Osteoblast (primary cell): ENCODE data around the gene LMO3. TPM values are rescaled to one million over a fixed set of nuclear protein-coding genes. Genes with fewer than 3 reads are reported as not detected.

ENCODE experiments used
- DNase-seq: peaks from one replicate; pipeline ENCODE4 v3.0.0; 2011; ENCODE audit warnings: low spot score, mixed read lengths; ENCODE audit not compliant: insufficient read length; ENCODE audit errors: missing footprints
- H2AFZ ChIP-seq: 2 replicates; pipeline ENCODE4 v1.6.0; 2011; ENCODE audit warnings: mild to moderate bottlenecking, low read length
- H3K27ac ChIP-seq: 2 replicates; pipeline ENCODE4 v1.5.1; 2011; ENCODE audit warnings: mild to moderate bottlenecking, low read depth, low read length, moderate library complexity
- H3K27me3 ChIP-seq: 2 replicates; pipeline ENCODE4 v1.6.0; 2012; ENCODE audit warnings: mild to moderate bottlenecking, control low read depth, inconsistent platforms, low read length, moderate library complexity; ENCODE audit not compliant: insufficient read depth
- H3K36me3 ChIP-seq: 2 replicates; pipeline ENCODE4 v1.5.1; 2011; ENCODE audit warnings: mild to moderate bottlenecking, low read length, control low read depth, moderate library complexity; ENCODE audit not compliant: insufficient read depth
- H3K4me1 ChIP-seq: 2 replicates; pipeline ENCODE4 v1.5.1; 2011; ENCODE audit warnings: mild to moderate bottlenecking, low read length, control low read depth, moderate library complexity; ENCODE audit not compliant: insufficient read depth
- H3K4me2 ChIP-seq: 2 replicates; pipeline ENCODE4 v1.6.0; 2011; ENCODE audit warnings: mild to moderate bottlenecking, low read length; ENCODE audit not compliant: insufficient read depth
- H3K4me3 ChIP-seq: fragments of 200-600 bp; sonication (generic); 3 replicates; pipeline ENCODE4 v1.5.1; 2012; ENCODE audit warnings: mild to moderate bottlenecking, low read length, inconsistent platforms; ENCODE audit not compliant: insufficient read depth
- H3K79me2 ChIP-seq: 2 replicates; pipeline ENCODE4 v1.6.0; 2012; ENCODE audit warnings: mild to moderate bottlenecking, low read length, control low read depth, inconsistent platforms; ENCODE audit not compliant: insufficient read depth
- H3K9me3 ChIP-seq: 2 replicates; pipeline ENCODE4 v1.5.1; 2011; ENCODE audit warnings: low read depth, low read length, control low read depth
- H4K20me1 ChIP-seq: 2 replicates; pipeline ENCODE4 v1.6.0; 2012; ENCODE audit warnings: mild to moderate bottlenecking, low read length, control low read depth; ENCODE audit not compliant: insufficient read depth
- CTCF ChIP-seq: IDR thresholded peaks from 2 replicates; pipeline ENCODE4 v1.5.1; 2011; ENCODE audit warnings: mild to moderate bottlenecking, low read depth, low read length, moderate library complexity; ENCODE audit errors: extremely low read depth
- total RNA-seq: library from RNA; depleted of rRNA; stranded (reverse); fragments of >200 nt; gene quantifications from 2 replicates; pipeline ENCODE4 v1.2.3, GENCODE V29; 2012

LMO3 gene
- total RNA-seq, 1 donor, result 3.3 TPM

- no peaks in the 10 kb centered on the region for H3K36me3 ChIP-seq
- no peaks in the 10 kb centered on the region for H3K27me3 ChIP-seq
- no peak for TF ChIP-seq CTCF
- H3K4me3 ChIP-seq, result no peak overlapping the region
- no peak for DNase-seq
- H3K4me2 ChIP-seq, result no peak overlapping the region
- H2AFZ ChIP-seq, result no peak overlapping the region
- no peaks in the 10 kb centered on the region for H3K4me1 ChIP-seq
- H4K20me1 ChIP-seq, result no peaks in the 10 kb centered on the region
- H3K27ac ChIP-seq, result no peak overlapping the region
- no peaks in the 10 kb centered on the region for H3K79me2 ChIP-seq
- peaks cover 3% of the 10 kb centered on the region for H3K9me3 ChIP-seq
Measured at GRCh38 chr12:16622338-16622737, 16.4 kb upstream of the LMO3 start.

GRCh38 chr12:16619537-16619936, 13.6 kb upstream of the LMO3 start:
- no peaks in the 10 kb centered on the region for H3K27me3 ChIP-seq
- H3K27ac ChIP-seq, result no peak overlapping the region
- no peaks in the 10 kb centered on the region for H3K4me1 ChIP-seq
- DNase-seq, result no peak
- H3K79me2 ChIP-seq, result no peaks in the 10 kb centered on the region
- H2AFZ ChIP-seq, result no peak overlapping the region
- TF ChIP-seq CTCF, result no peak
- no peaks in the 10 kb centered on the region for H4K20me1 ChIP-seq
- no peak overlapping the region for H3K4me3 ChIP-seq
- no peak overlapping the region for H3K4me2 ChIP-seq
- H3K9me3 ChIP-seq, result peaks cover 3% of the 10 kb centered on the region
- H3K36me3 ChIP-seq, result no peaks in the 10 kb centered on the region

GRCh38 chr12:16618256-16618655, 12.3 kb upstream of the LMO3 start:
- no peaks in the 10 kb centered on the region for H3K36me3 ChIP-seq
- no peaks in the 10 kb centered on the region for H4K20me1 ChIP-seq
- no peak overlapping the region for H2AFZ ChIP-seq
- no peak overlapping the region for H3K27ac ChIP-seq
- peaks cover 3% of the 10 kb centered on the region for H3K9me3 ChIP-seq
- no peaks in the 10 kb centered on the region for H3K27me3 ChIP-seq
- no peaks in the 10 kb centered on the region for H3K4me1 ChIP-seq
- no peak overlapping the region for H3K4me3 ChIP-seq
- TF ChIP-seq CTCF, result no peak
- no peak for DNase-seq
- no peaks in the 10 kb centered on the region for H3K79me2 ChIP-seq
- no peak overlapping the region for H3K4me2 ChIP-seq

- no peak for TF ChIP-seq CTCF
- H3K27me3 ChIP-seq, result no peaks in the 10 kb centered on the region
- H3K4me2 ChIP-seq, result no peak overlapping the region
- no peaks in the 10 kb centered on the region for H3K9me3 ChIP-seq
- H3K27ac ChIP-seq, result no peak overlapping the region
- no peak for DNase-seq
- no peak overlapping the region for H2AFZ ChIP-seq
- H3K79me2 ChIP-seq, result no peaks in the 10 kb centered on the region
- no peaks in the 10 kb centered on the region for H3K36me3 ChIP-seq
- no peaks in the 10 kb centered on the region for H4K20me1 ChIP-seq
- no peaks in the 10 kb centered on the region for H3K4me1 ChIP-seq
- no peak overlapping the region for H3K4me3 ChIP-seq
Measured at GRCh38 chr12:16613199-16613598, 7.2 kb upstream of the LMO3 start.
